A673 (cell line): Measurements from ENCODE around the gene CTTNBP2.

Source experiments
- CTCF ChIP-seq: fragments of 300-800, 200-600 bp; sonication (generic); conservative IDR thresholded peaks from 2 replicates; pipeline ENCODE4 v1.5.1; 2017; ENCODE audit warnings: low read depth, mild to moderate bottlenecking, antibody characterized with exemption, low read length, moderate library complexity, mixed read lengths
- EZH2 ChIP-seq: fragments of 200-600 bp; sonication (generic); IDR thresholded peaks from 2 replicates; pipeline ENCODE4 v1.6.1; 2017; ENCODE audit warnings: borderline replicate concordance, low read depth, mild to moderate bottlenecking, mixed read lengths, antibody characterized with exemption, low read length; ENCODE audit not compliant: poor library complexity, severe bottlenecking

DNA sequence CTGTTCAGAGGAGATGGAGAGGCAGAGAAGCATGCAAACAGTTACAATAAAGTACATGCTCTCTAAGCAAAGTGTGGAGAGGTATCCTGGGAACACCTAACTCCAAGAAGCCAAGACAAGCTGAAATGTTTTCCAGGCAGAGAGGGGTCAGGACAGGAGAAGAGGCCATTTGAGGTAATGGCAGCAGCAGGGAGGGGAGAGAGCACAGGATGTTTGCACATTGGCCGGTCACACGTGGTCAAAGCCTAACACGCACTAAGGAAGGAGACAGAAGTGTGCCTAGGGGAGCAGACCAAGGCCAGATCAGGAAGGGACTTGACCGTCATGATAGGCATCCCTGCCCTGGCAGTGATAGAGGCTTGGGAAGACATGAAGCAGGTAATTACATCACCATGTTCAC is 101.5 kb downstream of the CTTNBP2 start:
- TF ChIP-seq EZH2 (no peak), CTCF (no peak)
